ENCODE measurements around the gene CEBPE. TPM values are rescaled to one million over a fixed set of nuclear protein-coding genes. Genes with fewer than 3 reads are reported as not detected.

The CEBPE gene
- polyA plus RNA-seq, 1 experiment = not detected

DNA sequence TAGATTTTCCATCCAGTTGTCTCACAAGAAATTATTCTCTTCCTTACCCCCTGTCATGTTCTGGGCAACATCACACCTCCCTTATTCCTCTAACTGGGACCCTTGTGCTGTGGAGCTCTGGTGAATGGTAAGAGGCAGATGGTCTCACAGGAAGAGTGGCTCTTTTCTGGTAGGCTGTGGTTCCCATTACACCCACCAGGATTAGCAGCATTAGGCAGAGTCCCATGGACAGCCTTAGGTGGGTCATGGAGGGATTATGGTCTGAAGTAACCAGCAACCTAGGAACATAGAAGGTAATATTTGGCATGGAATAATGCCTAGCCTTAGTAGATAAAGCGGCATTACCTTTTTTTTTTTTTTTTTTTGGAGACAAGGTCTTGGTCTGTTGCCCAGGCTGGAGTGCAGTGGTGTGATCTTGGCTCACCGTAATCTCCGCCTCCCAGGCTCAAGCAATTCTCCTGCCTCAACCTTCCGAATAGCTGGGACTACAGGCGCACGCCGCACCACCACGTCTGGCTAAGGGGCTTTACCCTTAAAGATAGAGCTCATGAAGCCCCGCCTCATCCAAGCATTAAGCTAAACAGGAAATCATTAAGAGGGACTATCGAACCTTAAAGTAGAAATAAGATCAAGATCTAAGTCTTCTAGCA, 19.7 kb downstream of the CEBPE start:
- TF ChIP-seq, protein P1, sequence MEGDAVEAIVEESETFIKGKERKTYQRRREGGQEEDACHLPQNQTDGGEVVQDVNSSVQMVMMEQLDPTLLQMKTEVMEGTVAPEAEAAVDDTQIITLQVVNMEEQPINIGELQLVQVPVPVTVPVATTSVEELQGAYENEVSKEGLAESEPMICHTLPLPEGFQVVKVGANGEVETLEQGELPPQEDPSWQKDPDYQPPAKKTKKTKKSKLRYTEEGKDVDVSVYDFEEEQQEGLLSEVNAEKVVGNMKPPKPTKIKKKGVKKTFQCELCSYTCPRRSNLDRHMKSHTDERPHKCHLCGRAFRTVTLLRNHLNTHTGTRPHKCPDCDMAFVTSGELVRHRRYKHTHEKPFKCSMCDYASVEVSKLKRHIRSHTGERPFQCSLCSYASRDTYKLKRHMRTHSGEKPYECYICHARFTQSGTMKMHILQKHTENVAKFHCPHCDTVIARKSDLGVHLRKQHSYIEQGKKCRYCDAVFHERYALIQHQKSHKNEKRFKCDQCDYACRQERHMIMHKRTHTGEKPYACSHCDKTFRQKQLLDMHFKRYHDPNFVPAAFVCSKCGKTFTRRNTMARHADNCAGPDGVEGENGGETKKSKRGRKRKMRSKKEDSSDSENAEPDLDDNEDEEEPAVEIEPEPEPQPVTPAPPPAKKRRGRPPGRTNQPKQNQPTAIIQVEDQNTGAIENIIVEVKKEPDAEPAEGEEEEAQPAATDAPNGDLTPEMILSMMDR (IDR thresholded peaks at IDR 0.05; ENCODE audit: low read depth, low read length) = no peak
- no peak overlapping the region for H3K27ac ChIP-seq (ENCODE audit: low read depth, low read length)
- CTCF ChIA-PET = interaction anchor here (1.2 to 5.6 kb wide), 4 partner anchors 9 to 113 kb away, joined by 4 to 35 read pairs (median 5); no protein-coding TSS in a partner anchor
- H3K4me3 ChIP-seq (ENCODE audit: low read depth, low read length) = no peak overlapping the region
- POLR2A ChIA-PET = interaction anchor here (0.7 kb wide), 1 partner anchor 20 kb away, joined by 10 read pairs; no protein-coding TSS in a partner anchor
- DNase-seq (ENCODE audit: low read depth, low spot score) = no peak
- no peaks in the 10 kb centered on the region for H3K27me3 ChIP-seq (ENCODE audit: control insufficient read depth, insufficient read depth, low read length)
- H3K9me3 ChIP-seq (ENCODE audit: control insufficient read depth, insufficient read depth, low read length) = no peaks in the 10 kb centered on the region

DNA sequence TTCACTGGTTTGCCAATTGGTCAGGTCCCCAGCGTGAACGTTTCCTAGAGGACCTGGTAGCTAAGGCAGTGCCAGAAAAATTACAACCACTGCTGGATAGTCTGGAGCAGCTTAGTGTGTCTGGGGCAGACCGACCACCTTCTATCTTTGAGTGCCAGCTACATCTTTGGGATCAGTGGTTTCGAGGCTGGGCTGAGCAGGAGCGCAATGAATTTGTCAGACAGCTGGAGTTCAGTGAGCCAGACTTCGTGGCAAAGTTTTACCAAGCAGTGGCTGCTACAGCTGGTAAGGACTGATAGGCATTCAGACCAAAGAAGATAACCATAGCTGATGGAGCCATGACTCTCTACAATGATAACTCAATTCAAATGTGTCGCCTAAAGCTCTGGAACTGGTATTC, 21.3 kb downstream of the CEBPE start:
- POLR2A ChIA-PET = interaction anchor here (0.6 kb wide), 1 partner anchor 557 kb away, joined by 3 read pairs; no protein-coding TSS in a partner anchor
- H3K27me3 ChIP-seq (ENCODE audit: control insufficient read depth, insufficient read depth, low read length) = no peaks in the 10 kb centered on the region
- no peaks in the 10 kb centered on the region for H3K9me3 ChIP-seq (ENCODE audit: control insufficient read depth, insufficient read depth, low read length)
- TF ChIP-seq, protein P1 (IDR thresholded peaks at IDR 0.05; ENCODE audit: low read depth, low read length) = no peak
- H3K27ac ChIP-seq (ENCODE audit: low read depth, low read length) = no peak overlapping the region
- no peak overlapping the region; the same call in 1 of the 2 replicates for H3K4me3 ChIP-seq (ENCODE audit: low read depth, low read length)
- DNase-seq (ENCODE audit: low read depth, low spot score) = no peak
- CTCF ChIA-PET = interaction anchor here (0.8 to 5.3 kb wide), 7 partner anchors 11 to 111 kb away, joined by 3 to 74 read pairs (median 6); no protein-coding TSS in a partner anchor

DNA sequence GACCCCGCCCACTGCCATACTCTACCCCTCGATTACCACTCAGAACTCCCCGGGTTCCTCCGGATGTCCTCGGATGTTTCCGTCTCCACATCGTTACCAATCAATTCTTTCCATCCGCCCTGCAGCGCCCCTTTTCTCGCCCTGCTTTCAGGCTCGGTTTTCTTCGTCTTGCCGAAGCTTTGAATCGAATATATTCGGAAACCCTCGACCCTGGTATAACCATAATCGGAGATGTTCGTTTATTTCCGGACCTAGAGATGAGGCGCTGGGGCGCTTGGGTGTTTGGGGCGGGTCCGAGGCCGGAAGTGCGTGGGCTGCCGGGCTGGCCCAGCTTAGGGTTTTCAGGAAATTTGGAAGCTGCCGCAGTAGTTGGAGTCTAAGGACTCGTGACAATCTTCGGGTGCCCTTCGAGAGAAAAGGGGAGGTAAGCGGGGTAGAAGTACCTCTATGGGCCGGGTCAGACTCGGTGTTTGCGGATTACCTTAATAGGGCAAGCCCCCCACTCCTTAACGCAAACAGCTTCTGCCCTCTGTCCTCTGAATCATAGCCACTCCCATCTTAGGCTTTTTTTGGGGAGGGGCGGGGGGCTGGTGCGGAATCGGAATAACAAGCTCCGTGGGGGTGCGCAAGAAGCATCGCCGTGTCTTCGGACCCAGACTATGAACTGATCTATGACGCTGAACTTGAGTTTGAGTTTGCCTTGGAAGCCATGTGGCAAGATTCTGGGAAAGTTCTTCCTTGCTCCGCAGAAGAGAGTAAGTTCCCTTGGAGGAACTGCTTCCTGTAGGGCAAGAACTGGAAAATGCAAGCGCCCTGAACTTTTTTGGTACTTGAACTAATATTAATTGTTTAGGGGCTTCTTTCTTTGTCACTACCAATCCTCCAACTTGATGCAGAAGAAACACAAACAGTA, 23.6 kb downstream of the CEBPE start, which contains the start of gene C14orf119:
C14orf119 (plus strand) TSS at position 310 of the 913 bp plus-strand sequence. CDS start 2,154 bp downstream, outside the sequence.
- TF ChIP-seq, protein P1 (IDR thresholded peaks at IDR 0.05; ENCODE audit: low read depth, low read length) = no peak
- Histone ChIP-seq H3K4me3 (ENCODE audit: low read depth, low read length) (peak within 1 kb of the TSS; percentile 95), H3K27ac (ENCODE audit: low read depth, low read length) (peak within 1 kb of the TSS; percentile 99), H3K27me3 (ENCODE audit: control insufficient read depth, insufficient read depth, low read length) (no peaks in the 10 kb centered on the region), H3K9me3 (ENCODE audit: control insufficient read depth, insufficient read depth, low read length) (no peaks in the 10 kb centered on the region)
- POLR2A ChIA-PET = interaction anchor here (0.6 to 2.1 kb wide), 24 partner anchors 9 to 1019 kb away, joined by 3 to 31 read pairs (median 6); partner anchors contain the start of genes AJUBA, CDH24, CIROP and DCAF11
- CTCF ChIA-PET = interaction anchor here (0.6 to 5.3 kb wide), 20 partner anchors 10 to 538 kb away, joined by 3 to 74 read pairs (median 6); no protein-coding TSS in a partner anchor
- DNase-seq (ENCODE audit: low read depth, low spot score) = peak; percentile 99

DNA sequence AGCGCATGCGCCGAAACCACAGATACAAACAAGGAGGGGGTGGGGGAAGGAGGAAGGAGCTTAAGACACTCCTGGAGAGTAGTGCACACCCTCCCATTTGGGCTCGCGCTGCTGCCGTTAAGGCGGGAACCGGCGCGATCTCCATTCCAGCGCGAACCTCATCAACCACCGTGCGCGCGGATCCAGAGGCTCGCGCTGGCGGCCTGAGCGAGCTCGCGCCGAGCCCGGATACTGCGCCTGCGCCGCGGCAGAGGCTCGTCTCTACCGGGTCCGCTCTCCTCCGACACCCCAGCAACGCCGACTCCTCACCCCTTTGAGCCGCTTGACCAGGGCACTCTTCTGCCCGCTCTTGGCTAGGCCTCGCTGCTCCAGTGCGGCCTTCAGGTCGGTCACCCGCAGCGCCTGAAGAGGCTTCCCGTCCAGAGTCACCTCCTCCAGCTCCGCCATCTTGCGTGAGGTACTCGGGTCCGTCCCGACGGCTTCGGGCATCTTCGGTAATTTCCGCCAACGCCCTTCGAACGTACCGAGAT, 24.3 kb downstream of the CEBPE start, which contains the start of gene ACIN1:
ACIN1 (minus strand) TSS at position 471 of the 530 bp plus-strand sequence; CDS start at position 447, 24 bp downstream.
- H3K27ac ChIP-seq (ENCODE audit: low read depth, low read length) = peak within 1 kb of the TSS; percentile 99
- TF ChIP-seq, protein P1 (IDR thresholded peaks at IDR 0.05; ENCODE audit: low read depth, low read length) = no peak
- POLR2A ChIA-PET = interaction anchor here (0.5 to 2.1 kb wide), 24 partner anchors 10 to 1020 kb away, joined by 3 to 31 read pairs (median 6); partner anchors contain the start of genes AJUBA, CDH24, CIROP and DCAF11

More for the DNA sequence above, 24.3 kb downstream of the CEBPE start, which contains the start of gene ACIN1:
- Histone ChIP-seq H3K9me3 (ENCODE audit: control insufficient read depth, insufficient read depth, low read length) (no peaks in the 10 kb centered on the region), H3K27me3 (ENCODE audit: control insufficient read depth, insufficient read depth, low read length) (no peaks in the 10 kb centered on the region), H3K4me3 (ENCODE audit: low read depth, low read length) (peak within 1 kb of the TSS; percentile 95)
- DNase-seq (ENCODE audit: low read depth, low spot score) = peak; percentile 71
- CTCF ChIA-PET = interaction anchor here (0.6 to 5.3 kb wide), 20 partner anchors 9 to 538 kb away, joined by 3 to 74 read pairs (median 6); no protein-coding TSS in a partner anchor

Data from AG04450 (cell line).